Lower lobe of right lung (tissue), 2 donors: Measurements from ENCODE around the gene ZNF646. TPM values are rescaled to one million over a fixed set of nuclear protein-coding genes. Genes with fewer than 3 reads are reported as not detected.
A peak's percentile ranks its signal among the peaks of the same experiment; 100 is the strongest.

Experiments used
- ATAC-seq, 2 donors: fragments of 200-7000 bp; cut with Tn5 transposase; one replicate each; pipeline ENCODE4 v1.9.1; 2020 to 2022; ENCODE audit warnings: mild to moderate bottlenecking in 2 of 2, moderate library complexity in 2 of 2
- DNase-seq: peaks from one replicate; pipeline ENCODE4 v3.0.0-alpha.2; 2020
- H3K27ac ChIP-seq: fragments of 200-600 bp; one replicate; pipeline ENCODE4 v1.8.0; 2022
- H3K27me3 ChIP-seq: fragments of 200-600 bp; one replicate; pipeline ENCODE4 v1.8.0; 2022; ENCODE audit warnings: low read depth
- H3K36me3 ChIP-seq: fragments of 200-600 bp; one replicate; pipeline ENCODE4 v1.8.0; 2022; ENCODE audit warnings: mild to moderate bottlenecking
- H3K4me1 ChIP-seq: fragments of 200-600 bp; one replicate; pipeline ENCODE4 v1.8.0; 2022
- H3K4me3 ChIP-seq: fragments of 200-600 bp; one replicate; pipeline ENCODE4 v1.8.0; 2022; ENCODE audit warnings: mild to moderate bottlenecking
- H3K9me3 ChIP-seq: fragments of 200-600 bp; one replicate; pipeline ENCODE4 v1.8.0; 2022
- intact Hi-C: fragments of 100-400 bp; cut with DNase I; formaldehyde crosslinking; loops from one replicate; pipeline ENCODE4 v1.11.0; 2022
- total RNA-seq: library from RNA; stranded (reverse); fragmentation: NEBNext Ultra II Directional; extraction: Animal tissue kit (Norgen Biotek cat#: 25700); gene quantifications from one replicate; pipeline ENCODE4 v1.2.1, GENCODE V29; 2021
- TF ChIP-seq, protein P1 (sequence below): fragments of 200-600 bp; IDR thresholded peaks from one replicate; pipeline ENCODE4 v1.8.0; 2022; ENCODE audit warnings: antibody characterized with exemption, mild to moderate bottlenecking
- donor health status: DM: no; HTN: yes; CAD: no; lungs with severe emphysema.

ZNF646 gene
- total RNA-seq, 1 donor from 2014 or later: 23.1 TPM

DNA sequence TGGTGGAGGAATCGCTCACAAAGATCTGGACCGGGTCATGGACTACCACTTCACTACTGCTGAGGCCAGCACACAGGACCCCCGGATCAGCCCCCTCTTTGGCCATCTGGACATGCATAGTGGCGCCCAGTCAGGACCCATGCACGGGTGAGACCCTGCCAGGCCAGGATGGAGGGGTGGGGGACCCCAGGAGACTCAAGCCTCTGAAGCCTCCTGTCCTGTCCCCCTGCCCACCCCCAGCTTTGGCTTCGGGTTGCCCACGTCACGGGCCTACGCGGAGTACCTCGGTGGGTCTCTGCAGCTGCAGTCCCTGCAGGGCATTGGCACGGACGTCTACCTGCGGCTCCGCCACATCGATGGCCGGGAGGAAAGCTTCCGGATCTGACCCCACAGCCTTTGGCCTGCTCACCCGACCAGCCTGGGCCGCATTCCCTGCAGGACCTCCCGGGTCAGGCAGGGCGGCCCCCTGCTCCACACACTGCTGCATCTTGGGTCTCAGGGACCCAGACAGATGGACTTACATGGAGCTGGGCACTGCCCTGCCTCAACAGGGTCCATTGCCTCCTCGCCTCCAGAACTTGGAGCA is 37.8 kb downstream of the ZNF646 start:
- peaks cover 38% of the 10 kb centered on the region for H3K36me3 ChIP-seq
- intact Hi-C loops: no loop called here
- no peak overlapping the region for H3K4me3 ChIP-seq
- H3K4me1 ChIP-seq: peaks cover 37% of the 10 kb centered on the region
- DNase-seq (no peak), ATAC-seq (no peak)
- no peak overlapping the region for H3K27ac ChIP-seq
- no peaks in the 10 kb centered on the region for H3K27me3 ChIP-seq
- TF ChIP-seq, protein P1, sequence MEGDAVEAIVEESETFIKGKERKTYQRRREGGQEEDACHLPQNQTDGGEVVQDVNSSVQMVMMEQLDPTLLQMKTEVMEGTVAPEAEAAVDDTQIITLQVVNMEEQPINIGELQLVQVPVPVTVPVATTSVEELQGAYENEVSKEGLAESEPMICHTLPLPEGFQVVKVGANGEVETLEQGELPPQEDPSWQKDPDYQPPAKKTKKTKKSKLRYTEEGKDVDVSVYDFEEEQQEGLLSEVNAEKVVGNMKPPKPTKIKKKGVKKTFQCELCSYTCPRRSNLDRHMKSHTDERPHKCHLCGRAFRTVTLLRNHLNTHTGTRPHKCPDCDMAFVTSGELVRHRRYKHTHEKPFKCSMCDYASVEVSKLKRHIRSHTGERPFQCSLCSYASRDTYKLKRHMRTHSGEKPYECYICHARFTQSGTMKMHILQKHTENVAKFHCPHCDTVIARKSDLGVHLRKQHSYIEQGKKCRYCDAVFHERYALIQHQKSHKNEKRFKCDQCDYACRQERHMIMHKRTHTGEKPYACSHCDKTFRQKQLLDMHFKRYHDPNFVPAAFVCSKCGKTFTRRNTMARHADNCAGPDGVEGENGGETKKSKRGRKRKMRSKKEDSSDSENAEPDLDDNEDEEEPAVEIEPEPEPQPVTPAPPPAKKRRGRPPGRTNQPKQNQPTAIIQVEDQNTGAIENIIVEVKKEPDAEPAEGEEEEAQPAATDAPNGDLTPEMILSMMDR: no peak
- no peaks in the 10 kb centered on the region for H3K9me3 ChIP-seq

- Histone ChIP-seq H3K4me1 (peaks cover 37% of the 10 kb centered on the region), H3K9me3 (no peaks in the 10 kb centered on the region), H3K27me3 (no peaks in the 10 kb centered on the region), H3K36me3 (peaks cover 38% of the 10 kb centered on the region), H3K4me3 (no peak overlapping the region), H3K27ac (peak overlapping the region; percentile 57)
- ATAC-seq: no peak
- intact Hi-C loops: no loop called here
- DNase-seq: no peak
- TF ChIP-seq, protein P1: no peak
Measured at GRCh38 chr16:31112711-31113110, 38.5 kb downstream of the ZNF646 start.

- TF ChIP-seq, protein P1: no peak
- Histone ChIP-seq H3K9me3 (no peaks in the 10 kb centered on the region), H3K27me3 (no peaks in the 10 kb centered on the region), H3K27ac (peak overlapping the region; percentile 57), H3K4me3 (no peak overlapping the region), H3K36me3 (peaks cover 38% of the 10 kb centered on the region), H3K4me1 (peaks cover 40% of the 10 kb centered on the region)
- ATAC-seq (no peak), DNase-seq (no peak)
- intact Hi-C loops: no loop called here
Measured at GRCh38 chr16:31113121-31114120, 39.2 kb downstream of the ZNF646 start.

- TF ChIP-seq, protein P1: no peak
- no peak overlapping the region for H3K4me3 ChIP-seq
- peaks cover 38% of the 10 kb centered on the region for H3K36me3 ChIP-seq
- DNase-seq (no peak), ATAC-seq (no peak)
- H3K9me3 ChIP-seq: no peaks in the 10 kb centered on the region
- no peak overlapping the region for H3K27ac ChIP-seq
- intact Hi-C loops: no loop called here
- no peaks in the 10 kb centered on the region for H3K27me3 ChIP-seq
- H3K4me1 ChIP-seq: peaks cover 41% of the 10 kb centered on the region
Measured at GRCh38 chr16:31114468-31114867, 40.2 kb downstream of the ZNF646 start.

DNA sequence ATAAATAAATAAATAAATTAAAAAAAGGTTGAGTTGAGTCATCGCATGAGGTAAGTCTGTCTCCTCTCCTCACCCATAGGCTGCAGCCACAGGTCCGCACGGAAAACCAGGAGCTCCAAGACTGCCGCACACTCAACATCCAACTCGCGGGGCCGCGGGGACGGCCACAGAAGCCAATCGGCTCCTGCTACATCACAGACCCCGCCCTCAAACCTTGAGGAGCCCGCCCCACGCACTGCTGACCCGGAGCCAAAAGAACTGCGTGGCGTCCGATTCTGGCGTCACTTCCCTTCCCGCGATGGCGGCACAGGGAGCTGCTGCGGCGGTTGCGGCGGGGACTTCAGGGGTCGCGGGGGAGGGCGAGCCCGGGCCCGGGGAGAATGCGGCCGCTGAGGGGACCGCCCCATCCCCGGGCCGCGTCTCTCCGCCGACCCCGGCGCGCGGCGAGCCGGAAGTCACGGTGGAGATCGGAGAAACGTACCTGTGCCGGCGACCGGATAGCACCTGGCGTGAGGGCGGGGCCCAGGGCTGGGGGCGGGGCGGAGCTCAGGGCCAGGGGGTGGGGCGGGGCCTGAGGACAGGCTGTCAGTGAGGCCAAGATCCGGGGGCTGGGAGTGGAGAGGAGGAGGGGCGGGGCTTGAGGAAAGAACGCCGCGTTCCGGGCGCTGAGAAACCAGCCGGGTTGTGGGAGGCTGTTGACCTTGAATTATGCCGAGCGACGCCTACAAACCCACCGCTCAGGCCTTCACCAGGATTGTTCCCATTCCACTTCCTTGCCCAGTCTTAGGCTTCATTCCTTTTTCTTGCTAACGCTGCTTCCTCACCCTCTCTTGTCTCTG is 43.4 kb downstream of the ZNF646 start, which contains the start of gene KAT8:
TSS of gene KAT8 (plus strand) at position 281 of the 839 bp plus-strand sequence. CDS start at position 299, 18 bp downstream.
- H3K4me1 ChIP-seq: peaks cover 43% of the 10 kb centered on the region
- H3K9me3 ChIP-seq: no peaks in the 10 kb centered on the region
- peaks cover 36% of the 10 kb centered on the region for H3K36me3 ChIP-seq
- intact Hi-C loops: no loop called here
- peak within 1 kb of the TSS; percentile 96 for H3K27ac ChIP-seq
- DNase-seq (peak; percentile 99), ATAC-seq (peak; percentile 98)
- peak within 1 kb of the TSS; percentile 55 for H3K4me3 ChIP-seq
- H3K27me3 ChIP-seq: no peaks in the 10 kb centered on the region
- TF ChIP-seq, protein P1: no peak
